ENCODE measurements around the gene ENTPD3. TPM values are rescaled to one million over a fixed set of nuclear protein-coding genes. Genes with fewer than 3 reads are reported as not detected.

ENTPD3 gene
- total and polyA plus RNA-seq, 7 donors: 1.2 to 13.9 (median 4.9) TPM

DNA sequence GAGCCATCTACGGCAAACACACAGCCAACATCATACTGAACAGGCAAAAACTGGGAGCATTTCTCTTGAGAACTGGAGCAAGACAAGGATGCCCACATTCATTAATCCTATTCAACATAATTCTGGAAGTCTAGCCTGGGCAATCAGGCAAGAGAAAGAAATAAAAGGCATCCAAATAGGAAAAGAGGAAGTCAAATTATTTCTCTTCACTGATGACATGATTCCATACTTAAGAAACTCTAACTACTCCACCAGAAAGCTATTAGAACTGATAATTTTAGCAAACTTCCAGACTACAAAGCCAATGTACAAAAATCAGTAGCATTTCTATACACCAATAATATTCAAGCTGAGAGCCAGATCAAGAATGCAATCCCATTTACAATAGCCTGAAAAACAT lies 17.3 kb upstream of the ENTPD3 start:
- Histone ChIP-seq H3K4me3 (no peak overlapping the region), H3K36me3 (no peaks in the 10 kb centered on the region), H3K9me3 (no peaks in the 10 kb centered on the region), H3K4me1 (no peaks in the 10 kb centered on the region), H3K27me3 (no peaks in the 10 kb centered on the region), H3K27ac (no peak overlapping the region)
- TF ChIP-seq, protein P1, sequence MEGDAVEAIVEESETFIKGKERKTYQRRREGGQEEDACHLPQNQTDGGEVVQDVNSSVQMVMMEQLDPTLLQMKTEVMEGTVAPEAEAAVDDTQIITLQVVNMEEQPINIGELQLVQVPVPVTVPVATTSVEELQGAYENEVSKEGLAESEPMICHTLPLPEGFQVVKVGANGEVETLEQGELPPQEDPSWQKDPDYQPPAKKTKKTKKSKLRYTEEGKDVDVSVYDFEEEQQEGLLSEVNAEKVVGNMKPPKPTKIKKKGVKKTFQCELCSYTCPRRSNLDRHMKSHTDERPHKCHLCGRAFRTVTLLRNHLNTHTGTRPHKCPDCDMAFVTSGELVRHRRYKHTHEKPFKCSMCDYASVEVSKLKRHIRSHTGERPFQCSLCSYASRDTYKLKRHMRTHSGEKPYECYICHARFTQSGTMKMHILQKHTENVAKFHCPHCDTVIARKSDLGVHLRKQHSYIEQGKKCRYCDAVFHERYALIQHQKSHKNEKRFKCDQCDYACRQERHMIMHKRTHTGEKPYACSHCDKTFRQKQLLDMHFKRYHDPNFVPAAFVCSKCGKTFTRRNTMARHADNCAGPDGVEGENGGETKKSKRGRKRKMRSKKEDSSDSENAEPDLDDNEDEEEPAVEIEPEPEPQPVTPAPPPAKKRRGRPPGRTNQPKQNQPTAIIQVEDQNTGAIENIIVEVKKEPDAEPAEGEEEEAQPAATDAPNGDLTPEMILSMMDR (IDR thresholded peaks at IDR 0.05): no peak
- TF ChIP-seq EP300 (IDR thresholded peaks at IDR 0.05) (no peak), POLR2A (IDR thresholded peaks at IDR 0.05) (no peak), POLR2AphosphoS5 (IDR thresholded peaks at IDR 0.05) (no peak)
- 96 to 99% methylated on average over 1 of the region's 1 CpG for WGBS, 2 donors
- DNase-seq: no peak
- intact Hi-C loops (cut with DNase I): no loop called here

DNA sequence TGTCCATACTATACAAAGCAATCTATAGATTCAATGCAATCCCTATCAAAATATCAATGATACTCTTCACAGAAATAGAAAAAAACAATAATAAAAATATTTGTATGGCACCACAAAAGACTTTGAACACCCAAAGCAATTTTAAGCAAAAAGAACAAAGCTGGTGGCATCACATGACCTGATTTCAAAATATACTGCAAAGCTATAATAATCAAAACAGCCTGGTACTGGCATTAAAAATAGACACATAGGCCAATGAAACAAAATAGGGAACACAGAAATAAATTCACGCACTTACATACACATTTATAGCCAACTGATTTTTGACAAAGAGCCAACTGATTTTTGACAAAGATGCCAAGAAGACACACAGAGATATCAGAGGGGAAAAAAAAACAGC lies 9.2 kb upstream of the ENTPD3 start:
- 89 to 92% methylated on average over 1 of the region's 1 CpG for WGBS, 2 donors
- intact Hi-C loops (cut with DNase I): no loop called here
- no peak overlapping the region for H3K27ac ChIP-seq
- H3K4me1 ChIP-seq: no peaks in the 10 kb centered on the region
- no peak overlapping the region for H3K4me3 ChIP-seq
- no peak for DNase-seq
- TF ChIP-seq POLR2AphosphoS5 (IDR thresholded peaks at IDR 0.05) (no peak), POLR2A (IDR thresholded peaks at IDR 0.05) (no peak), EP300 (IDR thresholded peaks at IDR 0.05) (no peak)
- TF ChIP-seq, protein P1 (IDR thresholded peaks at IDR 0.05): no peak
- no peaks in the 10 kb centered on the region for H3K27me3 ChIP-seq
- H3K9me3 ChIP-seq: no peaks in the 10 kb centered on the region
- no peaks in the 10 kb centered on the region for H3K36me3 ChIP-seq

DNA sequence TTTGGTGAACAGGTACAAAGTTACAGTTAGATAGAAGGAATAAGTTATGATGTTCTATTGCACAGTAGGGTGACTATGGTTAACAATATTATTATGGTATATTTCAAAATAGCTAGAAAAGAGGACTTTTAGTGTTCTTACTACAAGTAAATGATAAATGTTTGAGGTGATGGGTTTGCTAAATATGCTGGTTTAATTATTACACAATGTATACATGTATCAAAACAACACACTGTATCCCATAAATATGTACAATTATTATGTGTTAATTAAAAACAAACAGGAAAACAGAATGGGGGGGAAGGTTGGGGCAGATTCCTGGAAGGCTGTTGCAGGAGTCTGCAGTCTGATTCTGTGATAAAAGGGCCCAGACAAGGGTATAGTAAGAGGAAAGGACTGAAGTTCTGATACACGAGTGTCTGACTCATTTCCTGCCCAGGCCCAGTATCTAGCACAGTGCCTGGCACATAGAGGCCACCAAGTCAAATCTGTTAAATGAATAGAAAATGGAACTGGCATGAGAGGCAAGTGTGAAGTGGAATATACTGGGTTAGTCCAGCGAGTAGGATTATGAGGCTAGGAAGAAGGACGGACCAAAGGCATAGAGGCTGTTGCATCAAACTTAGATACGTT lies 7.2 kb upstream of the ENTPD3 start:
- TF ChIP-seq POLR2A (IDR thresholded peaks at IDR 0.05): no peak
- TF ChIP-seq POLR2AphosphoS5 (IDR thresholded peaks at IDR 0.05): no peak
- TF ChIP-seq, protein P1 (IDR thresholded peaks at IDR 0.05): no peak
- TF ChIP-seq EP300 (IDR thresholded peaks at IDR 0.05): no peak
- Histone ChIP-seq H3K4me1 (no peaks in the 10 kb centered on the region), H3K27me3 (no peaks in the 10 kb centered on the region), H3K36me3 (no peaks in the 10 kb centered on the region), H3K9me3 (no peaks in the 10 kb centered on the region), H3K27ac (no peak overlapping the region), H3K4me3 (no peak overlapping the region)
- intact Hi-C loops (cut with DNase I): no loop called here
- WGBS, 2 donors: 78 to 83% methylated on average over 4 of the region's 4 CpGs
- no peak for DNase-seq

DNA sequence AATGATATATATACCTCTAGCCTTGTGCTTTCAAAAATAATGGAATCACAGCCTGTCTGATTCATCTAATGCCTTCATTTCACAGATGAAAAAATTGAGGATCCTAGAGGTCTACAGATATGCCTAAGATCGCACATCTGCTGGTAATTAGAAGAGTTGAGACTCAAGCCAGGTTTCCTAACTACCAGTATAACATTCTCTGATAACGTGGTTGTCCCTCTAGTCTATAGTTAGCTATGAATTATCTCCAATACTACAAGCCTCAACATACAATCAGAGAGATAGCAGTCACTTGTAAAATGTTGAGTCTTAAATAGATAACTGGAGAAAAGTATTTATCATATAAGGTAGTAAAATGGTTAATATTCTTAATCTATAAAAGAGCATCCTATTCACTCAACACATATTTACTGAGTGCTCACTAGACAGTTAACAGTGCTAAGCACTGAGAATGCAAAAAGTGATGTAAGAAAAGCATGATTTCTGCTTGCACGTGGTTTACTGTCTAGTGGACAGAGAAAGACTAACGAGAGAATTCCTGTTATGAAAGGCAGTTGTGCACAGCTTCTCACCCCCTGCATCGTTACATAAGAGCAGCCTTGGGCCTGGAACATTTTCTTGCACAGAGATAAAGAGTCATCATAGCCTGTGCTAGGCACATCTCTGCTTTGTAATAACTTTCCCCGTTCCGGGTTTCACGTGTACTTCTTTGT lies 4.9 kb upstream of the ENTPD3 start:
- no peak for DNase-seq
- Histone ChIP-seq H3K27ac (no peak overlapping the region), H3K36me3 (no peaks in the 10 kb centered on the region), H3K27me3 (peaks cover 0 to 11% (median 0%) of the 10 kb centered on the region in 3 donors), H3K4me1 (peaks cover 0 to 5% (median 3%) of the 10 kb centered on the region in 4 donors), H3K4me3 (no peak overlapping the region), H3K9me3 (peaks cover 0 to 2% (median 0%) of the 10 kb centered on the region in 4 donors)
- intact Hi-C loops (cut with DNase I): no loop called here
- TF ChIP-seq, protein P1 (IDR thresholded peaks at IDR 0.05): no peak
- no peak for TF ChIP-seq POLR2A (IDR thresholded peaks at IDR 0.05)
- TF ChIP-seq POLR2AphosphoS5 (IDR thresholded peaks at IDR 0.05): no peak
- no peak for TF ChIP-seq EP300 (IDR thresholded peaks at IDR 0.05)
- 82 to 83% methylated on average over 8 of the region's 8 CpGs for WGBS, 2 donors

Measured in sigmoid colon (tissue), 7 donors.